ENCODE data around the gene COX4I2.
"Not testable (repeated sequence)": the region's sequence is repeated elsewhere in the genome, so short reads cannot be mapped to it uniquely, and the experiment has no call there.

The COX4I2 gene

DNA sequence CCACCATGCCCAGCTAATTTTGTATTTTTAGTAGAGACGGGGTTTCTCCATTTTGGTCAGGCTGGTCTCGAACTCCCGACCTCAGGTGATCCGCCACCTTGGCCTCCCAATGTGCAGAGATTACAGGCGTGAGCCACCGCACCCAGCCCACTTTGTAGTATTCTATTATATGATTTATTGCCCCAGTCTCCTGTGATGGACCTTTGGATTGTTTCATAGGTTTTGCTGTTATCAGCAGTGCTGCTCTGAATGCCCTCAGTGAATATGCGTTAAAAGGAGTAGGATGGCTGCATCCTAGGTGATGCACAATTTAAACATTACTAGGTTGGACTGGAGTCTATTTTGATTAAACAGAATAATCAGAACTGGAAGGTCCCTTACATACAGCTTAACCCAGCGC, 22.3 kb upstream of the COX4I2 start:
- Histone ChIP-seq H3K4me3 (ENCODE audit: low read length) (no peak overlapping the region), H3K36me3 (ENCODE audit: control insufficient read depth, low read depth, low read length) (no peaks in the 10 kb centered on the region), H3K27me3 (ENCODE audit: control insufficient read depth, insufficient read depth, low read length) (no peaks in the 10 kb centered on the region), H3K9me3 (ENCODE audit: control insufficient read depth, low read depth, low read length) (no peaks in the 10 kb centered on the region), H3K4me1 (ENCODE audit: control insufficient read depth, low read depth, low read length) (no peaks in the 10 kb centered on the region), H3K27ac (ENCODE audit: low read length) (no peak overlapping the region), H3K9ac (ENCODE audit: low read length) (no peak overlapping the region)

DNA sequence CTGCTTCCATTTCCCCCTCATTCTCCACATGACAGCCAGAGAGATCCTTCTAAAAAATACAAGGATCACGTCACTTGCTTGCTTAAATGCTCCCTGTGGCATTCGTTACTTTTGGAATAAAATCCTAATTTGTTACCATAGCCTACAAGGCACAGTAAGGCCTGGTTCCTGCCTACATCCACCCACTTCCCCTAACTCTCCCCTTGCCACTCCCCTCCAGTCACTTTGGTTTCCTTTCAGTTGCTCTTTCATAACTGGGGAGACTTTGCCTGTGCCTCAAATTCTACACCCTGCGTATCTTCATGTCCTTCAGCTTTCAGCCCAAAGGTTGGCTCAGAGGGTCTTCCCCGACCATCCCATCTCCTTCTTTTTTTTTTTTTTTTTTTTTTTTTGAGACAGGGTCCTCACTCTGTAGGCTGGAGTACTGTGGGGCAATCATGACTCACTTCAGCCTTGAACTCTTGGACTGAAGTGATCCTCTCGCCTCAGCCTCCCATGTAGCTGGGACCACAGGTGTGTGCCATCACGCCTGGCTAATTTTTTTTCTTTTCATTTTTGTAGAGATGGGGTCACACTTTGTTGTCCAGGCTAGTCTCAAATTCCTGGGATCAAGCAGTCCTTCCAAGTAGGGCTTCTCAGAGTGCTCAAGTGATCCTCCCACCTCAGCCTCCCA, 20.1 kb upstream of the COX4I2 start:
- Histone ChIP-seq H3K27ac (ENCODE audit: low read length) (no peak overlapping the region), H3K9ac (ENCODE audit: low read length) (no peak overlapping the region), H3K9me3 (ENCODE audit: control insufficient read depth, low read depth, low read length) (no peaks in the 10 kb centered on the region), H3K27me3 (ENCODE audit: control insufficient read depth, insufficient read depth, low read length) (no peaks in the 10 kb centered on the region), H3K4me1 (ENCODE audit: control insufficient read depth, low read depth, low read length) (no peaks in the 10 kb centered on the region), H3K36me3 (ENCODE audit: control insufficient read depth, low read depth, low read length) (no peaks in the 10 kb centered on the region), H3K4me3 (ENCODE audit: low read length) (no peak overlapping the region)

DNA sequence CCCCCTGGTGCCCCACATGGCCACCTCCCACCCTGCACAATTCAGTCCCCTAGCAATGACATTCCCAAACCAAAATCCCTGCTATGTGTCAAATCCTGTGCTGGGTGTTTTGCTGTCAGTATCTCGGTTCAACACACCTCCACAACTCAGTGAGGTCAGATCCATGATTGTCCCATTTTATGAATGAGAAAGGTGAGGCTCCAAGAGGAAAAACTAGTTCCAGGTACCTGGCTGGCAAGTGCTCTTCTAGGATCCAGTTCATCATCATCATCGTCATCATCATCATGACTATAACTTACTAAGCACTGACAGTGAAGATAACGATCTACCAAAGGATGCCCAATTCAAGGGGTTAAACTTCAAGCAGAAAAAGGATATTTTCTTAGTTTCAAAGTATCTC, 17.5 kb upstream of the COX4I2 start:
- H3K27me3 ChIP-seq (ENCODE audit: control insufficient read depth, insufficient read depth, low read length): no peaks in the 10 kb centered on the region
- H3K9ac ChIP-seq (ENCODE audit: low read length): no peak overlapping the region
- H3K4me3 ChIP-seq (ENCODE audit: low read length): no peak overlapping the region
- H3K36me3 ChIP-seq (ENCODE audit: control insufficient read depth, low read depth, low read length): no peaks in the 10 kb centered on the region
- H3K27ac ChIP-seq (ENCODE audit: low read length): no peak overlapping the region
- H3K9me3 ChIP-seq (ENCODE audit: control insufficient read depth, low read depth, low read length): no peaks in the 10 kb centered on the region
- no peaks in the 10 kb centered on the region for H3K4me1 ChIP-seq (ENCODE audit: control insufficient read depth, low read depth, low read length)

DNA sequence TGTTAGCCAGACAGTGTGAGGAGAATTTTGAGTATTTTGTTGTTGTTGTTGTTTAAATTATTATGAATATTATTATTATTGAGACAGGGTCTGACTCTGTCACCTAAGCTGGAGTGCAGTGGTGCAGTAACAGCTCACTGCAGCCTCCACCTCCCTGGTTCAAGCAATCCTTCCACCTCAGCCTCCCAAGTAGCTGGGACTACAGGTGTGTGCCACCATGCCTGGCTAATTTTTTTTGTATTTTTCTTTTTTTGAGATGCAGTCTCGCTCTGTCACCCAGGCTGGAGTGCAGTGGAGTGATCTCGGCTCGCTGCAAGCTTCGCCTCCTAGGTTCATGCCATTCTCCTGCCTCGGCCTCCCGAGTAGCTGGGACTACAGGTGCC, 14.6 kb upstream of the COX4I2 start:
- H3K4me1 ChIP-seq (ENCODE audit: control insufficient read depth, low read depth, low read length); H3K27me3 ChIP-seq (ENCODE audit: control insufficient read depth, insufficient read depth, low read length); H3K27ac ChIP-seq (ENCODE audit: low read length); H3K9ac ChIP-seq (ENCODE audit: low read length); H3K36me3 ChIP-seq (ENCODE audit: control insufficient read depth, low read depth, low read length); H3K4me3 ChIP-seq (ENCODE audit: low read length); H3K9me3 ChIP-seq (ENCODE audit: control insufficient read depth, low read depth, low read length): not testable (repeated sequence)

DNA sequence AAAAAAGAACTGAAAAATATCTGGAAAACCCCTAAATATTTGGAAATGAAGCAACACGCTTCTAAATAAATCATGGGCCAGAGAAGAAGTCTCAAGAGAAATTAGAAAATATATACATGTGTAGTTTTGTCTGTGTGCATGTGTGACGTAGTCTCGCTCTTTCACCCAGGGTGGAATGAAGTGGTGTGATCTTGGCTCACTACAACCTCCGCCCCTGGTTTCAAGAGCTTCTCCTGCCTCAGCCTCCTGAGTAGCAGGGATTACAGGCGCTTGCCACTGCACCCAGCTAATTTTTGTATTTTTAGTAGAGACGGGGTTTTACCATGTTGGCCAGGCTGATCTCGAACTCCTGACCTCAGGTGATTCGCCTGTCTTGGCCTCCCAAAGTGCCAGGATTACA, 11.2 kb upstream of the COX4I2 start:
- not testable (repeated sequence) for H3K4me3 ChIP-seq (ENCODE audit: low read length); H3K4me1 ChIP-seq (ENCODE audit: control insufficient read depth, low read depth, low read length); H3K9ac ChIP-seq (ENCODE audit: low read length); H3K9me3 ChIP-seq (ENCODE audit: control insufficient read depth, low read depth, low read length); H3K36me3 ChIP-seq (ENCODE audit: control insufficient read depth, low read depth, low read length); H3K27me3 ChIP-seq (ENCODE audit: control insufficient read depth, insufficient read depth, low read length); H3K27ac ChIP-seq (ENCODE audit: low read length)

DNA sequence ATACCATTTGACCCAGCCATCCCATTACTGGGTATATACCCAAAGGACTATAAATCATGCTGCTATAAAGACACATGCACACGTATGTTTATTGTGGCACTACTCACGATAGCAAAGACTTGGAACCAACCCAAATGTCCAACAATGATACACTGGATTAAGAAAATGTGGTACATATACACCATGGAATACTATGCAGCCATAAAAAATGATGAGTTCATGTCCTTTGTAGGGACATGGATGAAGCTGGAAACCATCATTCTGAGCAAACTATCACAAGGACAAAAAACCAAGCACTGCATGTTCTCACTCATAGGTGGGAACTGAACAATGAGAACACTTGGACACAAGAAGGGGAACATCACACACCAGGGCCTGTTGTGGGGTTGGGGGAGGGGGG, 9.7 kb upstream of the COX4I2 start:
- not testable (repeated sequence) for H3K36me3 ChIP-seq (ENCODE audit: control insufficient read depth, low read depth, low read length); H3K9me3 ChIP-seq (ENCODE audit: control insufficient read depth, low read depth, low read length); H3K9ac ChIP-seq (ENCODE audit: low read length); H3K27ac ChIP-seq (ENCODE audit: low read length); H3K4me1 ChIP-seq (ENCODE audit: control insufficient read depth, low read depth, low read length); H3K27me3 ChIP-seq (ENCODE audit: control insufficient read depth, insufficient read depth, low read length); H3K4me3 ChIP-seq (ENCODE audit: low read length)

DNA sequence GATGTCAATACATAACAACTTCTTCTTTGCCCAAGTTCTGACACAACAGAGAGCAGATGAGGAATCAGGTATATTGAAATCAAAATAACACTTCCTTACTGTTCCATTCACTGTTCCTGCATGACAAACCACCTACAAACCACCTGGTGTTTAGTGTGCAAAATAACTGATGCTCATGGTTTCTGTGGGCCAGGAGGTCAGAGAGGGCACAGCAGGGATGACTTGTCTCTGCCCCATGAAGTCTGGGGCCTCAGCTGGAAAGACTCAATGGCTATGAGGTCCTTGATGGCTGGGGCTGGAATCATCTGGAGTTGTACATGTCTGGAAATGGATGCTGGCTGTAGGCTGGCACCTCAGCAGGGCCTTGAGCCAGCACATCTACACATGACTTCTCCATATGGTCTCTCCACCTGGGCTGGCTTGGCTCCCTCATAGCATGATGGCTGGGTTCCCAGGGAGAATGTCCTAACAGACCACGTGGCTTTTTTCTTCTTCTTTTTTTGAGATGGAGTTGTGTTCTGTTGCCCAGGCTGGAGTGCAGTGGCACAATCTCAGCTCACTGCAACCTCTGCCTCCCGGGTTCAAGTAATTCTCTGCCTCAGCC, 7.4 kb upstream of the COX4I2 start:
- H3K36me3 ChIP-seq (ENCODE audit: control insufficient read depth, low read depth, low read length): no peaks in the 10 kb centered on the region
- H3K4me3 ChIP-seq (ENCODE audit: low read length): no peak overlapping the region
- H3K9ac ChIP-seq (ENCODE audit: low read length): no peak overlapping the region
- no peaks in the 10 kb centered on the region for H3K9me3 ChIP-seq (ENCODE audit: control insufficient read depth, low read depth, low read length)
- no peak overlapping the region for H3K27ac ChIP-seq (ENCODE audit: low read length)
- H3K27me3 ChIP-seq (ENCODE audit: control insufficient read depth, insufficient read depth, low read length): no peaks in the 10 kb centered on the region
- H3K4me1 ChIP-seq (ENCODE audit: control insufficient read depth, low read depth, low read length): no peaks in the 10 kb centered on the region

DNA sequence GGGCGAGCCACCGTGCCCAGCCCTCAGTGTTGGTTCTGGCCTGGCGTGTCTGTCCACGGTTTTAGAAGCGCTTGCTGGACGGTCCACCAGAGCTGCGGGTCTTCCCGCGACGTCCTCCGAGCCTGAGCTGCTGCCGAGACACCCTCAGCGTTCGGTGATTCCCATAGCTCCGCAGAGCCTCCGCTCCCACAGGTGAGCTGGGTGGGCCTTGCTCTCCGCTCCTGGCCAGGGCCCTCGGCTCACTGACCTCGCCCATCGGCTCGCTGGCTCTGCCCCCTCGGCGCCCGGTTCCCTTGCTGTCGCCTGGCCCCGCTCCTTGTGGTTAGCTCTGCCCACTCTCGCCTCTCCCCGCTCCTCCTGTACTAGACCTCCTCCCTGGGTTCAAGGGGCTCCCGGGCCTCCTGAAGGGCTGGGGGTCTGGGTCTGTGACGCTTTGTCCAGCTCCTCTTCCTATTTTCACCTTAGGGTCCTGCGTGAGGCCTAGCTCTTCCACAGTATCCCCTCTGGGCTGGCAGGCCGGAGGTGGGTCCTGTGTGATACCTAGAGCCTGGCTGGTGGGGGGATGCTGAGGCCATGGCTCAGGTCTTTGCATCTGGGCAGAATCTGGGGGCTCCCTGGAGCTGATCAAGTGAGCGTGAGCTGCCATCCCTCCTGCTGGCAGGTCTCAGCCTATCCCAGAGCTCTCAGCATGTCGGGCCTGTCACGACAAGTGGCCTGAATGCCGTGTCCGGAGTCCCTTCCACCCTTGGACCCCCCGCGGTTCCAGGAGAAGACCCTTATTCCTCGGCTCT, 5.0 kb upstream of the COX4I2 start:
- no peaks in the 10 kb centered on the region for H3K9me3 ChIP-seq (ENCODE audit: control insufficient read depth, low read depth, low read length)
- no peak overlapping the region for H3K4me3 ChIP-seq (ENCODE audit: low read length)
- no peaks in the 10 kb centered on the region for H3K4me1 ChIP-seq (ENCODE audit: control insufficient read depth, low read depth, low read length)
- H3K27ac ChIP-seq (ENCODE audit: low read length): no peak overlapping the region
- H3K9ac ChIP-seq (ENCODE audit: low read length): no peak overlapping the region
- no peaks in the 10 kb centered on the region for H3K36me3 ChIP-seq (ENCODE audit: control insufficient read depth, low read depth, low read length)
- no peaks in the 10 kb centered on the region for H3K27me3 ChIP-seq (ENCODE audit: control insufficient read depth, insufficient read depth, low read length)

DNA sequence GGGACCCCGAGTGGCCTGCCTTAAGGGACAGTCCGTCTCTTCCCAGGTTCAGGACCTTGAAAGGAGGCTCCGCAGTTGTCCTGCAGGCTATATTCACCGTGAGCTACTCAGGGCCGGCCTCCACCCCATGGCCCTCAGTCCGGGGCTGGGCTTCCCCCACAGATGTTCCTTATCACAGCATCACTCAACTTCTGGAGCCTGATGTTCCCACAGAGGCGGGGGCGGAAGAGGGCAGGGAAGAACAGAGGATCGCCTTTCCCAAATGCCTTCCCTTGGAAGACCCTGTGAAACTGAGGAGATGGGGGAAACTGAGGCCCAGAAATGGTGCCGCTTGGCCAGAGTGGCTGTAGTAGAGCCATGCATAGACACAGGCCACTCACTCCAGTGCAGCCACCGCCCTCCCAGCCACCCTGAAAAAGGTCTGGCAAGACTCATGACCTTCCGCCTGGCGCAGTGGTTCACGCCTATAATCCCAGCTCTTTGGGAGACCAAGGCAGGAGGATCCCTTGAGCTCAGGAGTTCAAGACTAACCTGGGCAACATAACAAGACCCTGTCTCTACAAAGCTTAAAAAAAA, 4.3 kb upstream of the COX4I2 start:
- no peaks in the 10 kb centered on the region for H3K4me1 ChIP-seq (ENCODE audit: control insufficient read depth, low read depth, low read length)
- no peak overlapping the region for H3K4me3 ChIP-seq (ENCODE audit: low read length)
- no peaks in the 10 kb centered on the region for H3K27me3 ChIP-seq (ENCODE audit: control insufficient read depth, insufficient read depth, low read length)
- no peak overlapping the region for H3K9ac ChIP-seq (ENCODE audit: low read length)
- H3K27ac ChIP-seq (ENCODE audit: low read length): no peak overlapping the region
- H3K36me3 ChIP-seq (ENCODE audit: control insufficient read depth, low read depth, low read length): no peaks in the 10 kb centered on the region
- H3K9me3 ChIP-seq (ENCODE audit: control insufficient read depth, low read depth, low read length): no peaks in the 10 kb centered on the region

DNA sequence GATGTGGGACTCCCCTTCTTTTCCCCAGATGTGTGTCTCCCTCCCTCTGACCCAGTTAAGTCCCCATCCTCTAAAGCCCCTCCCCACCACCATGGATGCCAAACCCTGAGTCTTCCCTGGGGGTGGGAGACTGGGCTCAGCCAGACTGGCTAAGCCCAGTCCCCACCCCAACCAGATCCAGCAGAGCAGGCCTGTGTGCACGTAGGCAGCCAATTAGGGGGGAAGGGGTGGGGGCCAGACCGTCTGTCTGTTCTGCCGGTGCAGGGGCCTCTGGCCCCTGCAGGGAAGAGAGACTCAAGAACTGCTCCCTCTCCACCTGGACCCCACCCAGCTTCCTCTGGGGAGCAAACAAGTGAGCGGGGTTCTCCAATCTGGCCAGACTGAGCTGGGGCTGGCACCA, 605 bp downstream of the COX4I2 start:
- Histone ChIP-seq H3K4me1 (ENCODE audit: control insufficient read depth, low read depth, low read length) (no peaks in the 10 kb centered on the region), H3K27ac (ENCODE audit: low read length) (no peak overlapping the region), H3K9me3 (ENCODE audit: control insufficient read depth, low read depth, low read length) (no peaks in the 10 kb centered on the region), H3K4me3 (ENCODE audit: low read length) (no peak overlapping the region), H3K27me3 (ENCODE audit: control insufficient read depth, insufficient read depth, low read length) (no peaks in the 10 kb centered on the region), H3K9ac (ENCODE audit: low read length) (no peak overlapping the region), H3K36me3 (ENCODE audit: control insufficient read depth, low read depth, low read length) (no peaks in the 10 kb centered on the region)

DNA sequence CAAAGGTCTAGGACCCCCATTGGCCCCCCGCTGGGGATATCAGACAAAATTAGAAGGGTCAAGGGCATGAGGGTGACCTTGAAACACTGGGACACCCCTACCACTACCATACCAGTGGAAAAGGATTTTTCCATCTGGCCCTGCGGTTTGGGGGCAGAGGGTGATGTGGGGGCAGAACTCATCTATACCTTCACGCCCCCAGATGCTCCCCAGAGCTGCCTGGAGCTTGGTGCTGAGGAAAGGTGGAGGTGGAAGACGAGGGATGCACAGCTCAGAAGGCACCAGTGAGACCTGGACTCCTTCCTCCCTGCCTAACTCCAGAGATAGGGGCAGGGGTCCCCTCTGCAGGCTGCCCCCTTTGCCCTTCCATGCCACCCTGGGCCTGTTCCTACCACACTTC, 1.1 kb downstream of the COX4I2 start:
- Histone ChIP-seq H3K4me1 (ENCODE audit: control insufficient read depth, low read depth, low read length) (no peaks in the 10 kb centered on the region), H3K36me3 (ENCODE audit: control insufficient read depth, low read depth, low read length) (no peaks in the 10 kb centered on the region), H3K4me3 (ENCODE audit: low read length) (no peak overlapping the region), H3K9me3 (ENCODE audit: control insufficient read depth, low read depth, low read length) (no peaks in the 10 kb centered on the region), H3K27ac (ENCODE audit: low read length) (no peak overlapping the region), H3K27me3 (ENCODE audit: control insufficient read depth, insufficient read depth, low read length) (no peaks in the 10 kb centered on the region), H3K9ac (ENCODE audit: low read length) (no peak overlapping the region)
